M059J (cell line): ENCODE results near the gene IQCM. TPM values are rescaled to one million over a fixed set of nuclear protein-coding genes. Genes with fewer than 3 reads are reported as not detected.
"Not testable (repeated sequence)": the region's sequence is repeated elsewhere in the genome, so short reads cannot be mapped to it uniquely, and the experiment has no call there.

ENCODE experiments used
- DNase-seq: peaks from one replicate; pipeline ENCODE4 v3.0.0-alpha.2; 2012; ENCODE audit warnings: low read depth
- total RNA-seq: library from RNA; depleted of rRNA; stranded (reverse); fragments of >200 nt; shearing (Covaris generic); gene quantifications from 2 replicates; pipeline ENCODE4 v1.2.3, GENCODE V29; 2014

Gene IQCM
- total RNA-seq, 1 experiment from 2014 or later, result not detected

- DNase-seq, result no peak
Measured at GRCh38 chr4:149584722-149585121, 230.9 kb downstream of the IQCM start.

- no peak for DNase-seq
Measured at GRCh38 chr4:149574971-149575370, 240.7 kb downstream of the IQCM start.

DNA sequence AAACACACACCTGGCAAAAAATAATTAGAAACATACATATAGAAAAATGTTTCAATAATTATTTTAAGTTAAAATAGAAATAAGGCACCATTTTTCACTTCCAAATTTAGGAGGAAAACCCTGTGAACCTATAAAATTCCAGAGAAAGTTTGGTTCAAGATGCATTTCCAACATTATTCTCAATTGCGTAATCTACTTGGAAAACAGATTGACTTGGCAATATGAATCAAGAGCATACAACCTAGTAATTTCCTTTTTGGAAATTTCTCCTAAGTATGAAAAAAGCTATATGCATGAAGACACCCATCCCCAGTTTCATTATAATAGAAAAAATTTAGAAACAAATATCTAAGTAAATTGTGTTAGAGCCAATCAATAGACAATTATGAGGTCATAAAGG is 242.9 kb downstream of the IQCM start:
- no peak for DNase-seq

GRCh38 chr4:149555799-149556198 is 259.8 kb downstream of the IQCM start:
- DNase-seq, result no peak

DNA sequence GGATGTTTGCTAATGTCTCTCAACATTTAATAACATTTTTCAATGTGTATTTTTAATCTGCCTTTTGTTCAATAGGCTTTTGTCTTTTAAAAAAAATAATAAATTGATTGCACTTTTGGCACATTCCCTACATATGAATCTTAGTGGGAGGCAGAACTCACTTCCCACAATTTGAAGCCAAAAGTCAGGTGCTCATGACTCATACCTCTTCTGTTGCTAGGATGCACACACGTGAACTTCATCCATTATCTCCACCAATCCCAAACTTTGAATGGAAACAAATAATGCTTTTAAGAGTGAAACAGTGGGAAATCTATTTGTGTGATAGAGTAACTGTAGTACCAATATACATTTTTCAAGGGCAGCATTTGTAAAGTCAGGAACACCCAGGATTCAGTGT is 260.5 kb downstream of the IQCM start:
- peak; percentile 57 for DNase-seq

DNA sequence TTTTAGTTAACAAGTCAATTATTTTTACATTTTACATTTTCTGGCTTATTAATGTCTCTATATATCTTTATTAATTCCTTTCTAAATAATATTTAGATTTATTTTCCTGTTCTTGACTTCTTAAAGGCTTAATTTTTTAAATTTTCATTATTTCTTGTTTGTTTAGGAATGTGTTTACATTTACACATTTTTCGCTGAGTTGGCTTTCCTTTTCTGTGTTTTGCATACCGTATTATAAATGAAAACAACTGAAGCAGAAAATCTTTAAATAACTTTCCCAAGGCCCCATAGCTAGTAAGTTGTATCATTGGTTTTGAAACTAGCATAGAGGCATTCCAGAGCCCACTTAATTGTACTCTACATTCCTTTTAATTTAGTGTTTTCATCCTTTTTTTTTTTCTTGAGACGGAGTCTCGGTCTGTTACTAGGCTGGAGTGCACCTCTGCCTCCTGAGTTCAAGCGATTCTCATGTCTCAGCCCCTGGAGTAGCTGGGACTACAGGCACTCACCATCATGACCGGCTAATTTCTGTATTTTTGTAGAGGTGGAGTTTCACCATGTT is 261.6 kb downstream of the IQCM start:
- peak; percentile 50 for DNase-seq

DNA sequence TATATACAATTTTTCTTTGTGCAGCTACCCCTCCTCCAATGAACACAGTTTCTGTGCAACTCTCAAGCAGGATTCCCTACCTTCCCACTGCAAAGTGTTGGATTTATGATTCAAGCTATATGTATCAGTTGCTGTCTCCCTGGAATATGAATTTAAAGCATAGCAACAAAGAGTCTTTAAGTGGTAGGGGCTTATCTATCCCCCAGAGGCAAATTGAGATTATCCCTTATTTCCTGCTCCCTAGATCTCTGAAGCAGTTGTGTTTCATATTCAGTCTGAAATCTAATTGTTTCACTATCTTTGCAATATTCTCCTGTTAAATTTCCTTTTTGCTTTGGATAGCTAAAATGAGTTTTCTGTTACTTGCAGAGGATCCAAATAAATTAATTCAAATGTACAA is 263.0 kb downstream of the IQCM start:
- no peak for DNase-seq

- DNase-seq, result peak; percentile 48
Measured at GRCh38 chr4:149549911-149550310, 265.7 kb downstream of the IQCM start.

- no peak for DNase-seq
Measured at GRCh38 chr4:149534779-149535178, 280.9 kb downstream of the IQCM start.

- peak; percentile 59 for DNase-seq
Measured at GRCh38 chr4:149531861-149532260, 283.8 kb downstream of the IQCM start.

DNA sequence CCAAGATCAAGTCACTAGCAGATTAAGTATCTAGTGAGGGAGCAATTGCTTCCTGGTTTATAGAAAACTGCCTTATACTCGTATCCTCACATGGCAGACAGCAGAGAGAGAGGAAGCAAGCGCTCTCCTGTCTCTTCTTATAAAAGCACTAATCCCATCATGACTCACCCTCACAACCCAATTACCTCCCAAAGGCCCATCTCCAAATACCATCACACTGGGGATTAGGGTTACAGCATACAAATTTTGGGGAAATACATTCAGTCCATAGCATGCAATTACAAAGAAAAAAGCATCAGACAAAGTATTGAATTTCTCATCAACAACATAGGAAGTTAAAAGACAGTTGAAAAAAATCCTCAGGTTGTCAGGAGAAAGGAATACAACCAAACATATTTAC is 292.6 kb downstream of the IQCM start:
- peak; percentile 11 for DNase-seq

- peak; percentile 78 for DNase-seq
Measured at GRCh38 chr4:149521611-149522425, 293.8 kb downstream of the IQCM start.

DNA sequence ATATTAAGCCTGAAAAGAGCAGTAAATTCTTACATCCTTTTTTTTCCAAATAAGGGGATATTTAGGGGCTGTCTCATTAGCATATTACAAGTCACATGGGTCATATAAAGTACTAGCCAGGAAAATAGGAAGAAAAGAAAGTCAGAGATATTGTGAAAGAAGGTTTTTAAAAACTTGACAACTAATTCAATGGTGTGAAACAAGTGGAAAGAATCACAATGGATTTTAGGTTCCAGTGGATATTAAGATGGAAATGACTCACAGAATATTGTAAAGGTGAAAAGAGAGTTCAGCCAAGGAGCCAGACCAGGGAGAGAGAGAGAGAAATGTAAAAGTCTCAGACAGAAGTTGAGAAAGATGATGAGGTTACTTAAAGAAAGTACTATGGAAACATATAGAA is 297.2 kb downstream of the IQCM start:
- peak; percentile 30 for DNase-seq

- no peak for DNase-seq
Measured at GRCh38 chr4:149513081-149513480, 302.6 kb downstream of the IQCM start.

DNA sequence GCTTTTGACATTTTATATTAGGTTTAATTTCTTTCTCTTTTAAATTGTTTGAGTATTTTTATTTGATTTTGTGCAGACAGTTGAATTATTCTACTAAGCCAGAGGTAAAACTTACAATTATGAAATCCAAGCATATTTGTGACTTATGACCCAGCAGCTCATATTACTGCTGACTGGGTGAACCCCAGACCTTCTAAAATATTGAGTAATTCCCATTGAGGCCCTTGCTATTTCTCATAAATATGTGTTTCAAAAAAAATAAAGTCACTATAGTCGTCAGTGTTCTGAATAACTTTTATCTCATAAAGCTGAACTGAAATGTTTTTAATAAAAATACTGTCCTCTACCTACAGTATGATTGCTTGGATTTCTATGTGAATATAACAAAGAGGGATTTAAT is 303.1 kb downstream of the IQCM start:
- no peak for DNase-seq

- DNase-seq, result no peak
Measured at GRCh38 chr4:149511558-149512298, 303.9 kb downstream of the IQCM start.

DNA sequence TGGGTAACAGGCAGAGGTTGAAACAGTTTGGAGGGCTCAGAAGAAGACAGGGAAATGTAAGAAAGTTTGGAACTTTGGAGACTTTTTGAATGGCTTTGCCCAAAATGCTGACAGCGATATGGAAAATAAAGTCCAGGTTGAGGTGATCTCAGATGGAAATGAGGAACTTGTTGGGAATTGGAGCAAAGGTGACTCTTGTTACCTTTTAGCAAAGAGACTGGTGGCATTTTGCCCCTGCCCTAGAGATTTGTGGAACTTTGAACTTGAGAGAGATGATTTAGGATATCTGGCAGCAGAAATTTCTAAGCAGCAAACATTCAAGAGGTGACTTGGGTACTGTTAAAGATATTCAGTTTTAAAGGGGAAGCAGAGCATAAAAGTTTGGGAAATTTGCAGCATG is 308.3 kb downstream of the IQCM start:
- DNase-seq, result not testable (repeated sequence)

DNA sequence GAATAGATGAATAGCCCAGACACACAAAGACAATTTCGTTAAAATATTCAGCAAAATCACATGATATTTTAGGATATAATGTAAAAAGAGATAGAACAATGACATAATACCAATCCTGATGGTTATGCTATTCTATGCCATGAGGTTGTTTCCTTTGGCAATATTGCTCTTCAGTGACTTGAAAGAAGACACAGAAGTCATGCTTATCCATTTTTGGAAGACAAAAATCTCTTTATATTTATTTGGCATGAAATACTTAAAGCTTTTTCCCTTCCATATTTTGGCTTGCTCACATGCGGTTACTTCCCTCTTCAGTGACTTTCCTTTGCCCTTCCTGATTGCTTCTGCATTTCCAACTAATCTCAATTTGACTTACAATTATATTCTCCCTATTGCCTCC is 314.8 kb downstream of the IQCM start:
- no peak for DNase-seq

- no peak for DNase-seq
Measured at GRCh38 chr4:149499726-149500125, 315.9 kb downstream of the IQCM start.

DNA sequence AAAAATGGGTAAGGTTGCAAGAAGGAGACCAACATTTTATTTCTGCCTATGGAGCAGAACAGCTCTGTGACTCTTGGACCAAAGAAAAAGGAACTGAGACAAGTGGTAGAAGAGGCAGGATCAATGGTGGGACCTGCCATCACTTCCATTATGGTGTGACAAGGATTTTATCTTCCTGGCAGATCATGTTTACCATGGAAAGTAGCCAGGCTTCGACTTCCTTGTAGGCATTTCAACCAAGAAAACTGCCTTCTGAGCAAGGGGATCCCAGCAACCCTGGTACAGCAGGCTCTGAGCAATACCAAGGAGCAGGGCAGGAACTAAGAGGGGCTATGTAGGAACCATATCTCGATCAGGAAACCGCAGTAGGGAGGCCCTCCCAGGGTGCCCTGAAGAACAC is 317.4 kb downstream of the IQCM start:
- peak; percentile 35 for DNase-seq

- DNase-seq, result peak; percentile 58
Measured at GRCh38 chr4:149493492-149493891, 322.2 kb downstream of the IQCM start.

DNA sequence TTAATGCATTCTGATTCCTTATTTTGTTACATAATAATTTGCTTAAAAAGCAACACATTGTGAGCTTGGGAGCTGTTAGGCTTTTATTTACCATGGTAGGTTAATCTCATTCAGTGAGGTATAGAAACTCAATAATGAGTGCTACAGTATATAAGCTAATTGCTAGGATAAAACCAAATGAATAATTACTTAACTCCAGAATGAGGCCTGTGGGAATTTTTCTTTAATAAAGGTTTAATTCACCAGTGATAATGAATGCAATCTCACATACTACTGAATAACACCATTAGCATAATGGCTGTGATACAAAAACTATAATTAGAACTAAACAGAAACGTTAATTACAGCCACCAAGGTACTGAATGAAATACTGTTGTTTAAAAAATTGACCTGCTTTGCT is 326.3 kb downstream of the IQCM start:
- DNase-seq, result no peak

DNA sequence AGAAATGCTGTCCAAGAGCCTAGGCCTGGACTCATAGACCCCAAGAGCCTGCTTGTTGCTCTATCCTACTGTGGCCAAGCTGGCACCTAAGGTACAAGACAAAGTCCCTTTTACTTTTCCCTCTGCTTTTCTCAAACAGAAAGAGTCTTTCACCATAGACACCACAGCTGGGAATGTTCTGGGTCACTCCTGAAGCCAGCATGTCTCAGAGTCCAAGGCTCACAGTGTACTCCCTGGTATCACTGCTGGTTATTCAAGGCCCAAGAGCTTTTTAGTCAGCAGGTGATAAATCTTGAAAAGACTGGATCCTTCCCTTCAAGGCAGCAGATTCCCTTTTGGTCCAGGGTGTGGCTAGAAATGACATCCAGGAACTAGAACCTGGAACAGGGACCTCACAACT is 328.8 kb downstream of the IQCM start:
- no peak for DNase-seq
